Stimulated activated CD4-positive, alpha-beta T cell treated with anti-CD3 and anti-CD28 coated beads, Interleukin-1b, Interleukin-23, amount 100 ng/mL, for 1 hour (primary cell): ENCODE data around the gene TCTN1.
"Not testable (repeated sequence)": the region's sequence is repeated elsewhere in the genome, so short reads cannot be mapped to it uniquely, and the experiment has no call there.

Experiments
- DNase-seq, 2 donors: peaks; one replicate each; pipeline ENCODE4 v3.0.0-alpha.2; 2020; ENCODE audit warnings: low read depth in 2 of 2

Gene TCTN1

GRCh38 chr12:110638796-110639195, 24.9 kb downstream of the TCTN1 start:
- no peak for DNase-seq

- no peak for DNase-seq
These were observed 25.6 kb downstream of the TCTN1 start for GRCh38 chr12:110639336-110640141.

GRCh38 chr12:110640275-110641025, 26.5 kb downstream of the TCTN1 start:
- DNase-seq: no peak

GRCh38 chr12:110641521-110641920, 27.6 kb downstream of the TCTN1 start:
- no peak for DNase-seq

- DNase-seq: no peak
These were observed 33.7 kb downstream of the TCTN1 start for GRCh38 chr12:110647631-110648040.

GRCh38 chr12:110649341-110649847, 35.5 kb downstream of the TCTN1 start:
- DNase-seq: no peak

GRCh38 chr12:110654238-110654637, 40.3 kb downstream of the TCTN1 start:
- DNase-seq: not testable (repeated sequence)

- DNase-seq: no peak
These were observed 42.2 kb downstream of the TCTN1 start for GRCh38 chr12:110656071-110656655.

GRCh38 chr12:110657747-110658146, 43.8 kb downstream of the TCTN1 start:
- DNase-seq: no peak

GRCh38 chr12:110658242-110658641, 44.3 kb downstream of the TCTN1 start:
- no peak for DNase-seq

GRCh38 chr12:110658878-110659277, 44.9 kb downstream of the TCTN1 start:
- no peak for DNase-seq

GRCh38 chr12:110661337-110661972, 47.5 kb downstream of the TCTN1 start:
- DNase-seq: peak in 1 of 2 donors; percentile 18

GRCh38 chr12:110666892-110667291, 53.0 kb downstream of the TCTN1 start:
- no peak for DNase-seq

GRCh38 chr12:110667671-110668070, 53.7 kb downstream of the TCTN1 start:
- DNase-seq: no peak

GRCh38 chr12:110668480-110669192, 54.7 kb downstream of the TCTN1 start:
- DNase-seq: no peak

- no peak for DNase-seq
These were observed 55.2 kb downstream of the TCTN1 start for GRCh38 chr12:110669193-110669502.

GRCh38 chr12:110670161-110670701, 56.3 kb downstream of the TCTN1 start:
- DNase-seq: no peak

- no peak for DNase-seq
These were observed 62.2 kb downstream of the TCTN1 start for GRCh38 chr12:110676171-110676570.

GRCh38 chr12:110677206-110677911, 63.4 kb downstream of the TCTN1 start:
- DNase-seq: no peak

- DNase-seq: no peak
These were observed 64.1 kb downstream of the TCTN1 start for GRCh38 chr12:110677982-110678381.

GRCh38 chr12:110679201-110679600, 65.3 kb downstream of the TCTN1 start:
- no peak for DNase-seq
